IMR-90 (cell line): ENCODE results near the gene CACNA1G. TPM values are rescaled to one million over a fixed set of nuclear protein-coding genes. Genes with fewer than 3 reads are reported as not detected.

Source experiments
- ATAC-seq: fragments of 200-7000 bp; cut with Tn5 transposase; 2 replicates; pipeline ENCODE4 v1.9.1; 2020; ENCODE audit warnings: low read depth, mild to moderate bottlenecking, moderate library complexity
- BruUV-seq: library from RNA; stranded (reverse); fragments of 400-500 nt; replicated peaks from 2 replicates; lab custom pipeline; 2021; lab: Mats Ljungman, UMichigan
- CTCF ChIA-PET: fragments of 300-600 bp; formaldehyde crosslinking; extraction: SDS; loops from one replicate; lab custom pipeline; 2021; ENCODE audit warnings: antibody characterized with exemption; lab: Yijun Ruan, JAX
- POLR2A ChIA-PET: fragments of 300-600 bp; sonication (Branson Sonifier 250); formaldehyde crosslinking; loops from one replicate; lab custom pipeline; 2022; ENCODE audit warnings: antibody characterized with exemption; ENCODE audit not compliant: unreplicated experiment; lab: Charles Lee
- DNase-seq: peaks from one replicate; pipeline ENCODE4 v3.0.0; 2013
- H2AFZ ChIP-seq: replicated peaks from 2 replicates; pipeline ENCODE3; 2013; ENCODE audit warnings: low read length, mild to moderate bottlenecking; ENCODE audit not compliant: poor library complexity
- H2AK5ac ChIP-seq: 2 replicates; pipeline ENCODE4 v1.6.1; 2013; ENCODE audit warnings: low read depth, low read length, inconsistent platforms
- H2AK9ac ChIP-seq: replicated peaks from 2 replicates; pipeline ENCODE3; 2013; ENCODE audit warnings: mild to moderate bottlenecking, low read depth, low read length, moderate library complexity; ENCODE audit not compliant: poor library complexity
- H2BK120ac ChIP-seq: 2 replicates; pipeline ENCODE4 v1.6.1; 2013; ENCODE audit warnings: low read depth, low read length, inconsistent platforms
- H2BK15ac ChIP-seq: 3 replicates; pipeline ENCODE4 v1.6.1; 2013; ENCODE audit warnings: low read depth, low read length, inconsistent platforms
- H2BK20ac ChIP-seq: 2 replicates; pipeline ENCODE4 v1.6.1; 2013; ENCODE audit warnings: low read depth, mild to moderate bottlenecking, inconsistent platforms, low read length, moderate library complexity
- H2BK5ac ChIP-seq: 2 replicates; pipeline ENCODE4 v1.6.1; 2013; ENCODE audit warnings: mild to moderate bottlenecking, low read depth, low read length, inconsistent platforms; ENCODE audit not compliant: poor library complexity, severe bottlenecking
- H3K14ac ChIP-seq: replicated peaks from 2 replicates; pipeline ENCODE4 v1.6.1; 2013; ENCODE audit warnings: low read depth, low read length, inconsistent platforms
- H3K18ac ChIP-seq: 2 replicates; pipeline ENCODE4 v1.6.1; 2013; ENCODE audit warnings: low read depth, low read length, control low read depth
- H3K23ac ChIP-seq: 2 replicates; pipeline ENCODE4 v1.6.1; 2013; ENCODE audit warnings: low read depth, low read length, inconsistent platforms
- H3K27ac ChIP-seq: 2 replicates; pipeline ENCODE4 v1.5.1; 2013; ENCODE audit warnings: mild to moderate bottlenecking, control low read depth, low read length; ENCODE audit not compliant: insufficient read depth
- H3K27me3 ChIP-seq: 2 replicates; pipeline ENCODE4 v1.6.1; 2013; ENCODE audit warnings: low read length; ENCODE audit not compliant: control insufficient read depth, insufficient read depth
- H3K36me3 ChIP-seq: 2 replicates; pipeline ENCODE4 v1.6.1; 2013; ENCODE audit warnings: low read length, mixed read lengths; ENCODE audit not compliant: control insufficient read depth, insufficient read depth
- H3K4ac ChIP-seq: 2 replicates; pipeline ENCODE4 v1.6.1; 2013; ENCODE audit warnings: low read depth, low read length, inconsistent platforms
- H3K4me1 ChIP-seq: 2 replicates; pipeline ENCODE4 v1.6.1; 2013; ENCODE audit warnings: low read length, mixed read lengths; ENCODE audit not compliant: control insufficient read depth, insufficient read depth
- H3K4me2 ChIP-seq: 2 replicates; pipeline ENCODE4 v1.6.1; 2013; ENCODE audit warnings: low read depth, mild to moderate bottlenecking, control low read depth, low read length, moderate library complexity
- H3K4me3 ChIP-seq: 2 replicates; pipeline ENCODE4 v1.5.1; 2013; ENCODE audit warnings: low read depth, mild to moderate bottlenecking, control low read depth, low read length, moderate library complexity; ENCODE audit not compliant: insufficient read depth
- H3K56ac ChIP-seq: 2 replicates; pipeline ENCODE4 v1.6.1; 2013; ENCODE audit warnings: low read length, inconsistent platforms; ENCODE audit not compliant: insufficient read depth; ENCODE audit errors: extremely low read depth
- H3K79me1 ChIP-seq, 2 experiments: 2 replicates each; pipeline ENCODE4 v1.6.1; 2013; ENCODE audit warnings: low read length in 2 of 2, inconsistent platforms in 1 of 2, low read depth in 1 of 2
- H3K9ac ChIP-seq: 2 replicates; pipeline ENCODE4 v1.6.1; 2013; ENCODE audit warnings: low read depth, low read length, control low read depth
- H3K9me1 ChIP-seq: 2 replicates; pipeline ENCODE4 v1.6.1; 2013; ENCODE audit warnings: low read length, inconsistent platforms; ENCODE audit not compliant: insufficient read depth
- H3K9me3 ChIP-seq: 2 replicates; pipeline ENCODE4 v1.6.1; 2013; ENCODE audit warnings: low read length; ENCODE audit not compliant: control insufficient read depth, insufficient read depth
- H4K20me1 ChIP-seq: 2 replicates; pipeline ENCODE4 v1.6.1; 2013; ENCODE audit warnings: low read length, inconsistent platforms; ENCODE audit not compliant: insufficient read depth
- H4K5ac ChIP-seq: 2 replicates; pipeline ENCODE4 v1.6.1; 2013; ENCODE audit warnings: mild to moderate bottlenecking, low read depth, low read length, control low read depth
- H4K8ac ChIP-seq, 2 experiments: 2 replicates each; pipeline ENCODE4 v1.6.1; 2013; ENCODE audit warnings: low read depth in 2 of 2, low read length in 2 of 2, control low read depth in 1 of 2, inconsistent platforms in 1 of 2
- H4K91ac ChIP-seq: 2 replicates; pipeline ENCODE4 v1.6.1; 2013; ENCODE audit warnings: low read depth, low read length, inconsistent platforms; ENCODE audit not compliant: insufficient read depth
- CEBPB ChIP-seq: IDR thresholded peaks from 2 replicates; pipeline ENCODE4 v1.6.1; 2012; ENCODE audit warnings: low read depth, low read length, improper control_type of control experiment
- CHD1 ChIP-seq: IDR thresholded peaks from 2 replicates; pipeline ENCODE4 v1.6.1; 2012; ENCODE audit warnings: low read depth, low read length, improper control_type of control experiment
- WGBS, 2 experiments: methylation state at CpG; one replicate each; pipeline versions ENCODE4 v1.1.5 to v1.1.7; 2013; ENCODE audit warnings: missing lambda C conversion rate in 2 of 2; ENCODE audit not compliant: insufficient read length in 1 of 2; ENCODE audit errors: extremely low coverage in 2 of 2; 5-methylcytosine and 5-hydroxymethylcytosine counted together
- dilution Hi-C: fragments of 300-500 bp; cut with HindIII; formaldehyde crosslinking; loops from one replicate; pipeline ENCODE4 v1.14.3; 2018; ENCODE audit warnings: low sequenced_read_pairs; ENCODE audit not compliant: unreplicated experiment
- in situ Hi-C: fragments of 300-500 bp; cut with MboI; formaldehyde crosslinking; loops from 3 replicates; pipeline ENCODE4 v1.14.3; 2019; ENCODE audit warnings: low sequenced_read_pairs, inconsistent platforms, mixed read lengths
- intact Hi-C: fragments of 100-400 bp; cut with micrococcal nuclease; formaldehyde crosslinking; loops from 2 replicates; pipeline ENCODE4 v1.10.0; 2022
- polyA plus RNA-seq, 3 experiments: library from polyadenylated mRNA; depleted of rRNA; stranded (reverse); fragments of >200 nt; gene quantifications; 2 replicates each; pipeline ENCODE4 v1.2.3, GENCODE V29; 2012; ENCODE audit warnings: low replicate concordance in 1 of 3
- total RNA-seq: library from RNA; depleted of rRNA; stranded (reverse); fragments of >200 nt; gene quantifications from 2 replicates; pipeline ENCODE4 v1.2.3, GENCODE V29; 2012

CACNA1G gene
- total and polyA plus RNA-seq, 2 of the 4 experiments (the other 2 are of a cell fraction) = under 0.01 to 0.03 TPM

DNA sequence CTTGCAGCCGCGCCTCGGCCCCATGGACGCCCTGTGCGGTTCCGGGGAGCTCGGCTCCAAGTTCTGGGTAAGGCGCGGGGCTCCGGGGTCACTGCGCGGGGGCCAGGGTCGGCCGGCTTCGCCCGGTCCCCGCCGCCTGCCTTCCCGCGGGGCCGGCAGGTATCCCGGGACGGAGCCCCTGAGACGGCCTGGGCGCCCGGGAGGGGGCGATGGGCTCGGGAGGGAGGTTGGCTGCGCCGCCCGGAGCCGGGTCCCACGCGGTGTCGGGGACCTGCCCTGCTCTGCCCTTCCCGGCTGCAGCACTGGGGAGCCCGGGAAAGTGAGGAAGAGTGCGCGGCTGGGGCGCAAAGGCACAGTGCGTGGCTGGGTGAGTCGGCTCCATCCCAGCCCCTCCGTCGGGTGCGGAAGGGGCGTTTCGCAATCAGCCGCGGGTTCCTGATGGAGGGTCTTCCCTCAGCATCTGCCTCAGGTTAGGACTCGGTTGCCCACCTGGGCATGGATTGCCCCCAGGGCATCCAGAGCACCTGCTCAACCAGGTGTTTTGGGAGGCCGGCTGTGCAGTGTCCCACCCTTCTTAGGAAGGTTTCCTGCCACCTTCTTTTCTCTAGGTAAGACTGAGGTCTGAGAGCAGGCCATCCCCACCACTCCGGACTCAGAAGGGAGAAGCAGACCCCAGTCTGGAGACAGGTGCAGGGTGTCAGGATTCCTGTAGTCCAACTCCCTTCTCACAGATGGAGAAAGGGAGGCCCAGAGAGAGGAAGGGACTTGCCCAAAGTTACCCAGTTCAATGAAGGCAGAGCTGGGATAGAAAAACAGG lies 74.6 kb downstream of the CACNA1G start:
- POLR2A ChIA-PET = no interaction called here

More for the DNA sequence above, 74.6 kb downstream of the CACNA1G start:
- H3K27me3 ChIP-seq = peaks cover 5% of the 10 kb centered on the region; the same call in 1 of the 2 replicates
- peak overlapping the region; percentile 76 for H3K4me2 ChIP-seq
- no peaks in the 10 kb centered on the region for H3K36me3 ChIP-seq
- H3K4me3 ChIP-seq = peak overlapping the region; percentile 62
- H2AFZ ChIP-seq = peak overlapping the region; percentile 91
- CTCF ChIA-PET = interaction anchor here (1.7 kb wide), 1 partner anchor 7 kb away, joined by 4 read pairs; no protein-coding TSS in a partner anchor
- no peaks in the 10 kb centered on the region for H3K9me3 ChIP-seq
- no TSS peak for BruUV-seq
- dilution Hi-C loops (no loop called here), intact Hi-C loops (loop anchor here (2.0 kb wide), 1 partner anchor 84 kb away; no protein-coding TSS in a partner anchor), in situ Hi-C loops (loop anchor here (5.0 kb wide), 1 partner anchor 42 kb away; no protein-coding TSS in a partner anchor)
- peak overlapping the region; percentile 81 for H3K23ac ChIP-seq
- peak overlapping the region; percentile 56 for H2BK120ac ChIP-seq
- peak overlapping the region; percentile 56 for H3K9ac ChIP-seq
- WGBS, 2 experiments = 1% methylated on average over 37 of the region's 52 CpGs; no CpG with 5 or more reads in 1 of the 2 experiments
- peak; percentile 8 for ATAC-seq
- H4K8ac ChIP-seq = peak overlapping the region in 1 of 2 experiments; percentile 61; a peak in 1 of 4 replicates
- TF ChIP-seq CEBPB = peak; percentile 88
- no peak for TF ChIP-seq CHD1
- no peak overlapping the region for H3K18ac ChIP-seq
- H3K4me1 ChIP-seq = peaks cover 29% of the 10 kb centered on the region
- H3K27ac ChIP-seq = peak overlapping the region; percentile 30; the same call in 1 of the 2 replicates
- peak overlapping the region; percentile 82 for H3K4ac ChIP-seq
- peak overlapping the region; percentile 24; the same call in 1 of the 2 replicates for H4K5ac ChIP-seq
- H4K20me1 ChIP-seq = peaks cover 11% of the 10 kb centered on the region
- peak overlapping the region; percentile 78 for H3K14ac ChIP-seq
- H3K9me1 ChIP-seq = peaks cover 27% of the 10 kb centered on the region
- no peak overlapping the region for H2BK5ac ChIP-seq
- H2BK15ac ChIP-seq = peak overlapping the region; percentile 35; the same call in 1 of the 3 replicates
- H2BK20ac ChIP-seq = peak overlapping the region; percentile 22
- no peak overlapping the region; the same call in 1 of the 2 replicates for H3K56ac ChIP-seq
- peak overlapping the region; percentile 77 for H2AK9ac ChIP-seq
- peak overlapping the region; percentile 62 for H4K91ac ChIP-seq
- peaks cover 4 to 38% of the 10 kb centered on the region in 2 experiments; a peak in 3 of 4 replicates for H3K79me1 ChIP-seq
- H2AK5ac ChIP-seq = peak overlapping the region; percentile 66
- DNase-seq = no peak
